ENCODE data around the gene L3MBTL3. TPM values are rescaled to one million over a fixed set of nuclear protein-coding genes. Genes with fewer than 3 reads are reported as not detected.

The L3MBTL3 gene
- total RNA-seq, 1 experiment from 2014 or later: 31.5 TPM

GRCh38 chr6:130189531-130190397 lies 171.4 kb downstream of the L3MBTL3 start:
- CTCF ChIA-PET: no interaction called here
- no TSS peak for BruUV-seq (replicated peaks)
- RAD21 ChIA-PET (ENCODE audit: low non-redundant PET in 1 of 2, low total read pairs in 2 of 2, uncharacterized antibody in 2 of 2, unreplicated experiment in 2 of 2): no interaction called here
- Histone ChIP-seq H3K27me3 (ENCODE audit: insufficient read depth, low read length) (no peaks in the 10 kb centered on the region), H3K9me2 (ENCODE audit: insufficient read depth) (no peaks in the 10 kb centered on the region), H3K4me2 (ENCODE audit: low read length) (no peak overlapping the region), H4K20me1 (ENCODE audit: insufficient read depth) (no peaks in the 10 kb centered on the region), H3K27ac (ENCODE audit: low read depth, low read length) (no peak overlapping the region), H3K4me1 (ENCODE audit: control insufficient read depth in 1 of 2, insufficient read depth in 2 of 2, low read length in 2 of 2) (no peaks in the 10 kb centered on the region), H3K9me3 (ENCODE audit: control insufficient read depth in 1 of 2, insufficient read depth in 1 of 2, low read depth in 1 of 2, low read length in 2 of 2) (no peaks in the 10 kb centered on the region), H3K79me2 (ENCODE audit: insufficient read depth, low read length) (no peaks in the 10 kb centered on the region), H3K36me3 (ENCODE audit: control insufficient read depth in 1 of 2, insufficient read depth in 2 of 2, low read length in 2 of 2) (no peaks in the 10 kb centered on the region), H3K9ac (ENCODE audit: low read length) (no peak overlapping the region), H2AFZ (ENCODE audit: low read depth, low read length, poor library complexity, severe bottlenecking) (no peak overlapping the region), H3K4me3 (replicated peaks in 1 of 2; ENCODE audit: low read depth in 1 of 2, low read length in 2 of 2) (no peak overlapping the region)
- POLR2A ChIA-PET: no interaction called here
- DNase-seq (ENCODE audit: low read depth, low spot score): no peak
- intact Hi-C loops (cut with micrococcal nuclease): no loop called here
- no peak for ATAC-seq
- TF ChIP-seq, protein P1, sequence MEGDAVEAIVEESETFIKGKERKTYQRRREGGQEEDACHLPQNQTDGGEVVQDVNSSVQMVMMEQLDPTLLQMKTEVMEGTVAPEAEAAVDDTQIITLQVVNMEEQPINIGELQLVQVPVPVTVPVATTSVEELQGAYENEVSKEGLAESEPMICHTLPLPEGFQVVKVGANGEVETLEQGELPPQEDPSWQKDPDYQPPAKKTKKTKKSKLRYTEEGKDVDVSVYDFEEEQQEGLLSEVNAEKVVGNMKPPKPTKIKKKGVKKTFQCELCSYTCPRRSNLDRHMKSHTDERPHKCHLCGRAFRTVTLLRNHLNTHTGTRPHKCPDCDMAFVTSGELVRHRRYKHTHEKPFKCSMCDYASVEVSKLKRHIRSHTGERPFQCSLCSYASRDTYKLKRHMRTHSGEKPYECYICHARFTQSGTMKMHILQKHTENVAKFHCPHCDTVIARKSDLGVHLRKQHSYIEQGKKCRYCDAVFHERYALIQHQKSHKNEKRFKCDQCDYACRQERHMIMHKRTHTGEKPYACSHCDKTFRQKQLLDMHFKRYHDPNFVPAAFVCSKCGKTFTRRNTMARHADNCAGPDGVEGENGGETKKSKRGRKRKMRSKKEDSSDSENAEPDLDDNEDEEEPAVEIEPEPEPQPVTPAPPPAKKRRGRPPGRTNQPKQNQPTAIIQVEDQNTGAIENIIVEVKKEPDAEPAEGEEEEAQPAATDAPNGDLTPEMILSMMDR (IDR thresholded peaks at IDR 0.05 in 2 of 3, conservative IDR thresholded peaks at IDR 0.05 in 1 of 3; ENCODE audit: borderline replicate concordance in 1 of 3, insufficient read depth in 1 of 3, low read depth in 2 of 3, low read length in 2 of 3): no peak
- TF ChIP-seq, protein P2, sequence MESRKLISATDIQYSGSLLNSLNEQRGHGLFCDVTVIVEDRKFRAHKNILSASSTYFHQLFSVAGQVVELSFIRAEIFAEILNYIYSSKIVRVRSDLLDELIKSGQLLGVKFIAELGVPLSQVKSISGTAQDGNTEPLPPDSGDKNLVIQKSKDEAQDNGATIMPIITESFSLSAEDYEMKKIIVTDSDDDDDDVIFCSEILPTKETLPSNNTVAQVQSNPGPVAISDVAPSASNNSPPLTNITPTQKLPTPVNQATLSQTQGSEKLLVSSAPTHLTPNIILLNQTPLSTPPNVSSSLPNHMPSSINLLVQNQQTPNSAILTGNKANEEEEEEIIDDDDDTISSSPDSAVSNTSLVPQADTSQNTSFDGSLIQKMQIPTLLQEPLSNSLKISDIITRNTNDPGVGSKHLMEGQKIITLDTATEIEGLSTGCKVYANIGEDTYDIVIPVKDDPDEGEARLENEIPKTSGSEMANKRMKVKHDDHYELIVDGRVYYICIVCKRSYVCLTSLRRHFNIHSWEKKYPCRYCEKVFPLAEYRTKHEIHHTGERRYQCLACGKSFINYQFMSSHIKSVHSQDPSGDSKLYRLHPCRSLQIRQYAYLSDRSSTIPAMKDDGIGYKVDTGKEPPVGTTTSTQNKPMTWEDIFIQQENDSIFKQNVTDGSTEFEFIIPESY (IDR thresholded peaks at IDR 0.05; ENCODE audit: extremely low read depth, insufficient replicate concordance, low read length): no peak
- TF ChIP-seq EZH2 (IDR thresholded peaks at IDR 0.05) (no peak), CBX3 (IDR thresholded peaks at IDR 0.05; ENCODE audit: low read depth) (no peak), RAD21 (IDR thresholded peaks at IDR 0.05; ENCODE audit: low read depth) (no peak), YY1 (IDR thresholded peaks at IDR 0.05; ENCODE audit: extremely low read depth, insufficient replicate concordance, low read depth, low read length) (no peak), FOSL1 (IDR thresholded peaks at IDR 0.05; ENCODE audit: low read depth) (no peak), EGR1 (IDR thresholded peaks at IDR 0.05; ENCODE audit: low read depth) (no peak), MAX (IDR thresholded peaks at IDR 0.05) (no peak), SRF (IDR thresholded peaks at IDR 0.05; ENCODE audit: low read depth) (no peak), ZNF274 (IDR thresholded peaks at IDR 0.05; ENCODE audit: low read depth, low read length) (no peak), CEBPB (IDR thresholded peaks at IDR 0.05; ENCODE audit: low read depth) (no peak), ATF3 (IDR thresholded peaks at IDR 0.05) (no peak), JUND (IDR thresholded peaks at IDR 0.05) (no peak), ZFX (IDR thresholded peaks at IDR 0.05) (no peak), EZH2phosphoT487 (IDR thresholded peaks at IDR 0.05; ENCODE audit: borderline replicate concordance) (no peak), ELF1 (IDR thresholded peaks at IDR 0.05; ENCODE audit: borderline replicate concordance, low read depth) (no peak)

Measured in HCT116 (cell line).